HUES6 (cell line): ENCODE results near the gene MMP24OS.

Experiments used
- H3K27ac ChIP-seq: 2 replicates; pipeline ENCODE4 v1.7.0; 2013; ENCODE audit warnings: low read depth, mild to moderate bottlenecking, low read length, inconsistent platforms
- H3K27me3 ChIP-seq: 2 replicates; pipeline ENCODE4 v1.6.1; 2013; ENCODE audit warnings: low read length; ENCODE audit not compliant: control insufficient read depth, insufficient read depth
- H3K36me3 ChIP-seq: 2 replicates; pipeline ENCODE4 v1.6.1; 2013; ENCODE audit warnings: low read length; ENCODE audit not compliant: control insufficient read depth, insufficient read depth
- H3K4me1 ChIP-seq: 2 replicates; pipeline ENCODE4 v1.6.1; 2013; ENCODE audit warnings: low read length; ENCODE audit not compliant: control insufficient read depth, insufficient read depth
- H3K4me3 ChIP-seq: 2 replicates; pipeline ENCODE4 v1.5.1; 2013; ENCODE audit warnings: low read depth, low read length
- H3K9ac ChIP-seq: one replicate; pipeline ENCODE4 v1.6.1; 2013; ENCODE audit warnings: mild to moderate bottlenecking, low read length
- H3K9me3 ChIP-seq: 2 replicates; pipeline ENCODE4 v1.6.1; 2013; ENCODE audit warnings: low read depth, low read length; ENCODE audit not compliant: control insufficient read depth, insufficient read depth

The MMP24OS gene

GRCh38 chr20:35297155-35297554 lies 19.2 kb upstream of the MMP24OS start:
- H3K9me3 ChIP-seq, result no peaks in the 10 kb centered on the region
- no peaks in the 10 kb centered on the region for H3K4me1 ChIP-seq
- no peak overlapping the region for H3K9ac ChIP-seq
- H3K36me3 ChIP-seq, result no peaks in the 10 kb centered on the region
- H3K27ac ChIP-seq, result no peak overlapping the region
- no peaks in the 10 kb centered on the region; the same call in 1 of the 2 replicates for H3K27me3 ChIP-seq
- no peak overlapping the region for H3K4me3 ChIP-seq

- Histone ChIP-seq H3K4me3 (no peak overlapping the region), H3K36me3 (no peaks in the 10 kb centered on the region), H3K9ac (no peak overlapping the region), H3K27ac (no peak overlapping the region), H3K9me3 (no peaks in the 10 kb centered on the region), H3K27me3 (no peaks in the 10 kb centered on the region; the same call in 1 of the 2 replicates), H3K4me1 (no peaks in the 10 kb centered on the region)
Measured at GRCh38 chr20:35296101-35296554, 18.2 kb upstream of the MMP24OS start.

GRCh38 chr20:35295674-35296073 lies 17.8 kb upstream of the MMP24OS start:
- H3K9ac ChIP-seq, result no peak overlapping the region
- no peak overlapping the region for H3K4me3 ChIP-seq
- H3K36me3 ChIP-seq, result no peaks in the 10 kb centered on the region
- no peaks in the 10 kb centered on the region for H3K4me1 ChIP-seq
- no peaks in the 10 kb centered on the region; the same call in 1 of the 2 replicates for H3K27me3 ChIP-seq
- H3K9me3 ChIP-seq, result no peaks in the 10 kb centered on the region
- H3K27ac ChIP-seq, result no peak overlapping the region

- Histone ChIP-seq H3K9ac (no peak overlapping the region), H3K27ac (no peak overlapping the region), H3K27me3 (no peaks in the 10 kb centered on the region; the same call in 1 of the 2 replicates), H3K4me1 (no peaks in the 10 kb centered on the region), H3K9me3 (no peaks in the 10 kb centered on the region), H3K4me3 (no peak overlapping the region), H3K36me3 (no peaks in the 10 kb centered on the region)
Measured at GRCh38 chr20:35295058-35295457, 17.1 kb upstream of the MMP24OS start.

- H3K9me3 ChIP-seq, result no peaks in the 10 kb centered on the region
- no peak overlapping the region for H3K9ac ChIP-seq
- no peak overlapping the region for H3K4me3 ChIP-seq
- no peak overlapping the region for H3K27ac ChIP-seq
- peaks cover 4% of the 10 kb centered on the region; the same call in 1 of the 2 replicates for H3K27me3 ChIP-seq
- H3K4me1 ChIP-seq, result no peaks in the 10 kb centered on the region
- no peaks in the 10 kb centered on the region for H3K36me3 ChIP-seq
Measured at GRCh38 chr20:35294293-35294685, 16.4 kb upstream of the MMP24OS start.

GRCh38 chr20:35293303-35294292 lies 15.7 kb upstream of the MMP24OS start:
- H3K9me3 ChIP-seq, result no peaks in the 10 kb centered on the region
- no peak overlapping the region for H3K27ac ChIP-seq
- H3K4me3 ChIP-seq, result no peak overlapping the region
- no peak overlapping the region for H3K9ac ChIP-seq
- H3K4me1 ChIP-seq, result no peaks in the 10 kb centered on the region
- no peaks in the 10 kb centered on the region for H3K36me3 ChIP-seq
- peaks cover 4% of the 10 kb centered on the region; the same call in 1 of the 2 replicates for H3K27me3 ChIP-seq

- Histone ChIP-seq H3K9ac (no peak overlapping the region), H3K4me1 (no peaks in the 10 kb centered on the region), H3K27me3 (peaks cover 4% of the 10 kb centered on the region; the same call in 1 of the 2 replicates), H3K36me3 (no peaks in the 10 kb centered on the region), H3K4me3 (no peak overlapping the region), H3K27ac (no peak overlapping the region), H3K9me3 (no peaks in the 10 kb centered on the region)
Measured at GRCh38 chr20:35292504-35293285, 14.8 kb upstream of the MMP24OS start.

GRCh38 chr20:35291654-35292503 lies 14.0 kb upstream of the MMP24OS start, which contains the start of gene FAM83C:
TSS of gene FAM83C (minus strand) at chr20:35292425. CDS start at chr20:35292304, 121 bp downstream.
- peaks cover 4% of the 10 kb centered on the region; the same call in 1 of the 2 replicates for H3K27me3 ChIP-seq
- no peak within 1 kb of the TSS for H3K4me3 ChIP-seq
- H3K4me1 ChIP-seq, result no peaks in the 10 kb centered on the region
- no peaks in the 10 kb centered on the region for H3K9me3 ChIP-seq
- H3K9ac ChIP-seq, result no peak within 1 kb of the TSS
- H3K27ac ChIP-seq, result no peak within 1 kb of the TSS
- H3K36me3 ChIP-seq, result no peaks in the 10 kb centered on the region

- no peaks in the 10 kb centered on the region for H3K36me3 ChIP-seq
Measured at GRCh38 chr20:35290887-35291417, 13.0 kb upstream of the MMP24OS start.

More at GRCh38 chr20:35290887-35291417, 13.0 kb upstream of the MMP24OS start:
- no peak overlapping the region for H3K4me3 ChIP-seq
- peaks cover 4% of the 10 kb centered on the region; the same call in 1 of the 2 replicates for H3K27me3 ChIP-seq
- no peak overlapping the region for H3K27ac ChIP-seq
- no peak overlapping the region for H3K9ac ChIP-seq
- no peaks in the 10 kb centered on the region for H3K9me3 ChIP-seq
- H3K4me1 ChIP-seq, result no peaks in the 10 kb centered on the region
